ENCODE measurements around the gene TMEM234.
A peak's percentile ranks its signal among the peaks of the same experiment; 100 is the strongest.

TMEM234 gene

DNA sequence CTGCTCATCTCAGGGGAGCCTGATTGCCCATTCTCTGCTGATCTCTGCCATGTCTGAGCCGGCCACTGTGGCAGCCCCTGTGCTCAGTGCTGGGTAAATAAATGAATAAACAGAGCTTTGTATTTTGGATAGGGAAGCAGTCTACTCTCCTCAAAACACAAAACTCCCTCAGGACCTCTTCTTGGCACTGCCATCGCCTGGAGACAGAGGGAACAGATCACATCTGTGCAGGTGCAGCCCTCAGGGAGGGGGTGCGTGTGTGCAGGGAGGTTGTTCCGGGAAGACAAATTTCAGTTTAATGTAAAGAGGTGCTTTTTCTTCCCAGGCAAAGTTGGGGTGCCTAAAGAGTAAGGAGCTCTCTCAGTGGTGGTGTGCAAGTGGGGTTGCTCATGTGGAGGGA lies 17.2 kb upstream of the TMEM234 start:
- DNase-seq = peak; percentile 41

- DNase-seq = no peak
Measured at GRCh38 chr1:32234792-32235191, 12.6 kb upstream of the TMEM234 start.

- DNase-seq = no peak
Measured at GRCh38 chr1:32232558-32233304, 10.6 kb upstream of the TMEM234 start.

DNA sequence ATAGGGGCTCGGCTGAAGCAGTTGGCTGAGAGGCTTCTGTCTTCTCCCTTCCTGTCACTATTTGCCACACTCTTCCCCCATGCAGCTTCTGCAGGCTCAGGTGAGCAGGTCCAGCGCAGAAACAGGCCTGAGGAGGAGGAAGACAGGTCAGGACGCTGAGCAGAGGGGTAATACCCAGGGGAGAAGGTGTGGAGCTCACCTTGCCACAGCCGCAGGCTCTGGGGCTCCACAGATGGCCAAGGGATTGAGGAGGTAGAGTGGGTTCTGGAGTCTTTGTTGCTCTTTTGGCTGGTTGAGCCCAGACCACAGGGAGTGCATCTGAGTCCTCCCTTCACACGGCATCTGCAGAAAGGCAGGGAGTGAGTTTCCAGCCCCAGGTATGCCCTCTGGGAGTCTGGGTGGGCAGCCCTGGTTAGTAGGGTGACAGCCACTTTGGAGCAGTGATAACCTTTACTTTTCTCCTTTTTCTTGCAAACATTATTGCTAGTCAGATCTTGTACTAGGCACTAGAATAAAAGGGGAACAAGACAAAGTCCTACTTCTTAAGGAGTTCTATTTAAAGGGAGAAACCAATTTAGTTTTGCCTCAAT lies 9.8 kb upstream of the TMEM234 start:
- DNase-seq = no peak

- no peak for DNase-seq
Measured at GRCh38 chr1:32228771-32229170, 6.6 kb upstream of the TMEM234 start.

DNA sequence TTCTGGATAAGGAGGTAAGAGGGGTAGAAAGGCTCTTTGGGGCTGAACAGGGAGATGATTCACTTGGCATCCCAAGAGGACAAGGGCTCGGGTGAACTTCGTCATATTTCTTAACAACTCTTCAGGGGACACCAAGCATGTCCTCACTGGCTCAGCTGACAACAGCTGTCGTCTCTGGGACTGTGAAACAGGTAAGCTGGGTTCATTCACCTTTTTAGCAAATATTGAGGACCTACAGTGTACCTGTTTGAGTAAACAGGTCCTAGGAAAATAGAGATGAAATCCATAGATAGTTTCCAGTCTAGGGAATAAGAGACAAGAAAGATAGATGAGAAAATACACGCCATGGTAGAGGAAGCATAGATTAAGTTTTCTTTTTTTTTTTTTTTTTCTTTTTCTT lies 2.1 kb upstream of the TMEM234 start:
- no peak for DNase-seq

GRCh38 chr1:32223683-32224082 lies 1.5 kb upstream of the TMEM234 start:
- no peak for DNase-seq

- DNase-seq = no peak
Measured at GRCh38 chr1:32221581-32221979, 573 bp downstream of the TMEM234 start.

DNA sequence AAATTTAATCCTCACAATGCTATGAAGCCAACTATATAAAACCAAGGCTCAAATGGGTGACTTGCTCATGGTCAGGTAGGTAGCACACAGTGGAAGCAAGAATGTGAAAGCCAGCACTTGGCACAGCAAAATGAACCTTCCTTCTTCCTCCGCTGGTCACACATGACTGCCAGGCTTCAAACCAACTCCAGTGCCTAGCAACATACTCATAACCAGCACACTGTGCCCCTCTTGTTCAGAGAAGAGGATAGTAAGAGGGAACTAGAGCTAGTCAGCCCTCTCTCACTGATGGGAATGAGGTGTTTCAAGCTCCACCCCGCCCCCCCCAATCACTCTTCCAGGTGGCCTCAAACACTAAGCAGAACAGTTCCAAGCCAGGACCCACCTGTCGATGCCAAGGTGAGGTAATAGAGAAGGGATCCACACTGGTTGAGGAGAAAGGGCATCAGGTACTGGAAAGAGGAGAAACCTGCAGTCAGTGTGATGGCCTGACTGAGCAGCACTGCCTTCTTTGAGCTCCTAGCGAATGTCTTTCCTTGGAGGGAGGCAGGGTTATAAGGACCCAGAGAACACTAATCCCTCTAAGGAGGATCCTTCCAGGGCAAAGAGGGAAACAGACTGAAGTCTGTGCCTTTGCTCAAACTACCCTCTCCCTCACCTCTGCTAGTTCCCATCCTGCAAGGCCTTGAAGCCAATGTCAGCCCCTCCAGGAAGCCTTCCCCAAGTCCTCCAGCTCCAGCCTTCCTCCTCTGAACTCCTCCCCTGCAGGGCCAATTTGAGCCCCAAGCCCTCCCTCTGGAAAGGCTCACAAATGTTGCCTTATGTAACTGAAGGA lies 1.2 kb downstream of the TMEM234 start:
- no peak for DNase-seq

- DNase-seq = no peak
Measured at GRCh38 chr1:32219022-32219421, 3.1 kb downstream of the TMEM234 start.

DNA sequence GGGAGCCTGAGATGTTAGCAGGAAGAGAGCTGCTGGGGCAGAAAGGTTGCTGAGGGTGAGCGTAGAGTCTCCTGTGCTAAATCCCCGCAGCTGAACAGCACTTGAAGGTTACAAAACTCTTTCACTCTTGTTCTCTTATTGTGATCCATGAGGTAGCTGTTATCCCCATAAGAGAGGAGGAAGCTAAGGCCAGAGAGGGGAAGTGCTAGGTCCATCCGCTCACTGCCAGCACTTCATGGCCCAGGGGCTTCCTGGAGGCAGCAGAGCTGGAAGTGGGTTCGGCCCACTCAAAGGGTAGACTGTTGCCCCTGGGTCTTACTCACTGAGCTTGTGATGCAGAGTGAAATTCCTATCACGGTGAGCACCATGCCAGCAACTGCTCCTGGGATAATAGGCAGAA lies 5.6 kb downstream of the TMEM234 start:
- no peak for DNase-seq

- DNase-seq = peak; percentile 72
Measured at GRCh38 chr1:32215629-32216480, 6.3 kb downstream of the TMEM234 start.

DNA sequence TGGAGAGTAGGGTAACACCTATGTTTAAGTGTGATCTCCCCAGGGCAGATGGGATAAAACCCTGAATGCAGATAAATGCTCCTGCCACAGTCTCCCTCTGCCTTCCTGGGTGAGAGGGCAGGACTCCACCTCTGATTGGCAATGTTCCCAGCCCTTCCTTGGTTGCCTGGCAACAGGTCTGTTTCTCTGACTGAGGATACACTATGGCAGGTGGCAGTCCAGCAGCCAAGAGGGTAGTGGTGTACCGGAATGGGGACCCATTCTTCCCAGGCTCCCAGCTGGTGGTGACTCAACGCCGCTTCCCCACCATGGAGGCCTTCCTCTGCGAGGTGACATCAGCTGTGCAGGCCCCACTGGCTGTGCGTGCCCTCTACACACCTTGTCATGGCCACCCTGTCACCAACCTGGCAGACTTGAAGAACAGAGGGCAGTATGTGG lies 13.2 kb downstream of the TMEM234 start, which contains the start of gene DCDC2B:
Gene DCDC2B (plus strand): TSS at position 199 of the 438 bp plus-strand sequence. CDS start 5 bp downstream, at position 204.
- peak; percentile 97 for DNase-seq

- DNase-seq = no peak
Measured at GRCh38 chr1:32208469-32208868, 13.7 kb downstream of the TMEM234 start.

- DNase-seq = peak; percentile 95
Measured at GRCh38 chr1:32205401-32206370, 16.5 kb downstream of the TMEM234 start, which contains the start of gene IQCC. IQCC (plus strand) TSS chr1:32205671; CDS start chr1:32205682, 11 bp downstream.

GRCh38 chr1:32204943-32205361 lies 17.2 kb downstream of the TMEM234 start:
- DNase-seq = no peak

DNA sequence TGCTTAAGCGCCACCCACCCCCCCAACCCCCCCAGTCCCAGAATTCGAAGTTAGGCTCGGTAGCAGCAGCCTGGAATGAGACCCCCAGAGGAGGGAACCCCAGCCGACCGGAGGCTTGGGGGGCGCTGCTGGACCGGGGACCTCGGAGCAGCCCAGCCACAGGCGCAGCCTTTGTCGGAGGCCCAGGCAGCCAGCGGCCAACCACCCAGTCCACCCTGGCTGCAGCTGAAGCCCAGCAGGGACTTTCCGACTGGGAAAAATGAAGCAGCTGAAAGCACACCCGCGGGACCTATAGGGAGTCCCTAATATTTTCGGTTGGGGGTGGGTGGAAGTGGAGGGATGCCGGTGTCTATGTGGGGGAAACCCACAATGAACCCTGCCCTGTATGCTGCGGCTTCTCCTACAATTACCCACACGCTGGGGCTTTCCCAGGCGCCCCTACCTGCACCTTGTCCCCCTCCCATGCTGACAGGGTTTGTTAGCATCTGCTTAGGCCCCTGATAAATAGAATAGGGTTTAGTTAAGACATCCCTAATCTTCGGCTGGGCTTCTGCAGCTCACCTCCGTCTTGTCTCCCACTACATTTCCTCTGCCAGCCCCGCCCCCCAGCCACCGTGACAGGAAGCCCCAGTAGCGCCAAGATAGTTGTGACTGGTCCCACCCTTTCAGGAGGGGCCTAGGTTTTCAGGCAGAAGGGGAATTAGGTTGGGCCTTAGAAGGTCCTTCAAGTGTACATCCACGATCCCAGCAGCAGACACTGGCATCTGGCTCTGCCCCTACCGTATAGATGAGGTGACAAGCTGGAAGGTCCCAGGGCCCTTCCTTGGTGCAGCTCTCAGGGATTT lies 20.9 kb downstream of the TMEM234 start:
- peak; percentile 45 for DNase-seq

DNA sequence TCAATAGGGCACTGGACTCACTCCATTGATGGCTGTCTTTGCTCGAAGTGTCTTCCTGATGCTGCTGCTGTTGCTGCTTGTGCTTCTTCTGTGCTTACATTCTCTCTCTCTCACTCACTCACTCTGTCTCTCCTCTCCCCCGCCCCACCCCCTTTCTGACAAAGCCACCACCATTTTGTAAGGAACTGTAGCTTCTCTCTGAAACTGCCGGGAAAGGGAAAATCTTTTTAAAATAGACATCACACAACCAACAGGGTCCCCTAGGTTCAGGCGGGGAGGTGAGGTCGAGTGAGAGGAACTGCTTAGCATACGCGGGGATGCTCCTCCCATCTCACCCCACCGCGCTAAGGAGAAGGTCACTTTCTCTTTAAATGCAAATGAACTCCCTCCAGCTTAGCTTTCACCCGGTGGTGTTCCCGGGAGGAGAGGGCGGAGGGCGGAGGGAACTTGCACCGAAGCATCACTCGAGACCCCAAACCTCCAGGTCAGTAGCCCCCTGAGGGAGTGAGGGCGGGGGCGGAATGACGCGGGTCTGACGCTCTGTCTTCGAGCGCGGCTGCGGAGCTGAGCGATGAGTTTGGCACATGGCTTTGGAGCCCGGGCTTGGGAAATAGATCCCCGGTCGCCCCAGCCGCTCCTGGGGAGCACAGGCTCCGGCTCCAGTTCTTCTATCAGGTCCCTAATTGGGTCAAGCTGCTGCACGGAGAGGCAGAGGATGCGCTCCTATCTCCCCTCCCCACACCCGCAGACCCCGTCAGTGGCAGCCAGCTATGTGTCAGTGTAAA lies 21.7 kb downstream of the TMEM234 start, which contains the start of gene CCDC28B:
Gene CCDC28B (plus strand): TSS at position 370 of the 785 bp plus-strand sequence. CDS start 1,341 bp downstream, outside the sequence.
- peak; percentile 69 for DNase-seq

DNA sequence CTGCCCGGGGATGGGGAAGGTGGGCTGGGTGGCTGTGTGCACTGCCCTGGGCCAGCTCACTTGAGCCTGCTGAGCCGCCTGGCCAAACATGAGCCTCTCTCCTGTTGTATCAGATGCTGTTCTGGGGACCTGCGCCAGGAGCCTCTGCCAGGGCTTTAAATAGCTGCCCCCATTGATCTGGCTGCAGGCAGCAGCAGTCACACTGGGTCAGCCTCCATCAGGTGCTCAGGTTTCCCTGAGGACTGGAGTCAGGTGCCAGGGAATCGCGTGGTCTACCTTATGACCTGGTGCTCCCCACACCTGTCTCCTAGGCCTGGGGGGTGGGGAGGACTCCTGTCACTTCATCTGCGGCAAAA lies 22.5 kb downstream of the TMEM234 start:
- DNase-seq = no peak
